Naive thymus-derived CD4-positive, alpha-beta T cell (primary cell): ENCODE data around the gene SLC7A10. TPM values are rescaled to one million over a fixed set of nuclear protein-coding genes. Genes with fewer than 3 reads are reported as not detected.
"Not testable (repeated sequence)": the region's sequence is repeated elsewhere in the genome, so short reads cannot be mapped to it uniquely, and the experiment has no call there.

Source experiments
- ATAC-seq: fragments of 150-1000 bp; cut with Tn5 transposase; 2 replicates; pipeline ENCODE4 v1.10.0; 2021; ENCODE audit warnings: mild to moderate bottlenecking, moderate library complexity
- CTCF ChIA-PET: fragments of 350-600 bp; sonication (Branson Sonifier 250); formaldehyde crosslinking; loops from one replicate; lab custom pipeline; 2021; ENCODE audit warnings: antibody characterized with exemption; lab: Charles Lee
- POLR2A ChIA-PET: fragments of 350-600 bp; sonication (Branson Sonifier 250); formaldehyde crosslinking; loops from one replicate; lab custom pipeline; 2021; ENCODE audit warnings: antibody characterized with exemption, inconsistent platforms; lab: Charles Lee
- DNase-seq, 9 donors: peaks; one replicate each; pipeline versions ENCODE4 v3.0.0 to v3.0.0-alpha.2; 2020 to 2022; ENCODE audit warnings: mixed read lengths in 1 of 9
- H3K27ac ChIP-seq: one replicate; pipeline ENCODE4 v1.7.0; 2013; ENCODE audit warnings: mild to moderate bottlenecking, low read depth, low read length, moderate library complexity
- H3K27me3 ChIP-seq, 2 donors: one replicate each; pipeline ENCODE4 v1.7.0; 2013; ENCODE audit warnings: low read length in 2 of 2, mild to moderate bottlenecking in 2 of 2, moderate library complexity in 2 of 2; ENCODE audit not compliant: control insufficient read depth in 2 of 2, insufficient read depth in 2 of 2
- H3K36me3 ChIP-seq, 3 experiments: 1 replicate in 2 of 3; 2 replicates in 1 of 3; pipeline ENCODE4 v1.7.0; 2013; ENCODE audit warnings: low read length in 3 of 3, mild to moderate bottlenecking in 3 of 3, moderate library complexity in 1 of 3; ENCODE audit not compliant: insufficient read depth in 3 of 3, control insufficient read depth in 2 of 3
- H3K4me1 ChIP-seq, 2 donors: one replicate each; pipeline ENCODE4 v1.7.0; 2013; ENCODE audit warnings: low read length in 2 of 2, mild to moderate bottlenecking in 2 of 2, moderate library complexity in 1 of 2; ENCODE audit not compliant: control insufficient read depth in 2 of 2, insufficient read depth in 2 of 2
- H3K4me3 ChIP-seq: 2 replicates; pipeline ENCODE4 v1.7.0; 2013; ENCODE audit warnings: mild to moderate bottlenecking, low read length
- H3K9me3 ChIP-seq, 3 experiments: 1 replicate in 2 of 3; 2 replicates in 1 of 3; pipeline ENCODE4 v1.7.0; 2013; ENCODE audit warnings: low read length in 3 of 3; ENCODE audit not compliant: control insufficient read depth in 2 of 3
- H3K27ac Mint-ChIP-seq, 9 donors: one replicate each; pipeline ENCODE4 v1.8.0; 2020 to 2022; ENCODE audit warnings: mixed read lengths in 9 of 9, mild to moderate bottlenecking in 8 of 9, moderate library complexity in 5 of 9, inconsistent platforms in 2 of 9
- H3K27me3 Mint-ChIP-seq, 5 donors: one replicate each; pipeline ENCODE4 v1.8.0; 2021 to 2022; ENCODE audit warnings: mixed read lengths in 5 of 5, mild to moderate bottlenecking in 1 of 5
- H3K36me3 Mint-ChIP-seq, 5 donors: one replicate each; pipeline ENCODE4 v1.8.0; 2020 to 2022; ENCODE audit warnings: mixed read lengths in 5 of 5, mild to moderate bottlenecking in 3 of 5, inconsistent platforms in 1 of 5
- H3K4me1 Mint-ChIP-seq, 7 donors: one replicate each; pipeline ENCODE4 v1.8.0; 2020 to 2022; ENCODE audit warnings: mixed read lengths in 7 of 7, mild to moderate bottlenecking in 3 of 7, inconsistent platforms in 1 of 7
- H3K4me3 Mint-ChIP-seq, 10 donors: one replicate each; pipeline ENCODE4 v1.8.0; 2020 to 2022; ENCODE audit warnings: mild to moderate bottlenecking in 10 of 10, mixed read lengths in 10 of 10, moderate library complexity in 6 of 10, inconsistent platforms in 2 of 10
- H3K9me3 Mint-ChIP-seq, 11 donors: one replicate each; pipeline ENCODE4 v1.8.0; 2020 to 2022; ENCODE audit warnings: mixed read lengths in 11 of 11, mild to moderate bottlenecking in 4 of 11, inconsistent platforms in 1 of 11, moderate library complexity in 1 of 11
- intact Hi-C, 2 donors: fragments of 100-400 bp; cut with micrococcal nuclease; formaldehyde crosslinking; loops; one replicate each; pipeline ENCODE4 v1.15.1; 2023
- polyA plus RNA-seq, 2 donors: library from polyadenylated mRNA; unstranded; fragments of 300-500 nt; fragmentation: Illumina TruSeq; gene quantifications; one replicate each; pipeline ENCODE4 v1.2.3, GENCODE V29; 2021
- total RNA-seq, 6 experiments: library from RNA in 5 of 6; stranded (reverse) in 5 of 6; gene quantifications; 1 replicate in 5 of 6; 2 replicates in 1 of 6; pipeline ENCODE4 v1.2.3 and lab custom pipeline; 2021 to 2026

The SLC7A10 gene
- total and polyA plus RNA-seq, 7 experiments from 2014 or later = not detected

DNA sequence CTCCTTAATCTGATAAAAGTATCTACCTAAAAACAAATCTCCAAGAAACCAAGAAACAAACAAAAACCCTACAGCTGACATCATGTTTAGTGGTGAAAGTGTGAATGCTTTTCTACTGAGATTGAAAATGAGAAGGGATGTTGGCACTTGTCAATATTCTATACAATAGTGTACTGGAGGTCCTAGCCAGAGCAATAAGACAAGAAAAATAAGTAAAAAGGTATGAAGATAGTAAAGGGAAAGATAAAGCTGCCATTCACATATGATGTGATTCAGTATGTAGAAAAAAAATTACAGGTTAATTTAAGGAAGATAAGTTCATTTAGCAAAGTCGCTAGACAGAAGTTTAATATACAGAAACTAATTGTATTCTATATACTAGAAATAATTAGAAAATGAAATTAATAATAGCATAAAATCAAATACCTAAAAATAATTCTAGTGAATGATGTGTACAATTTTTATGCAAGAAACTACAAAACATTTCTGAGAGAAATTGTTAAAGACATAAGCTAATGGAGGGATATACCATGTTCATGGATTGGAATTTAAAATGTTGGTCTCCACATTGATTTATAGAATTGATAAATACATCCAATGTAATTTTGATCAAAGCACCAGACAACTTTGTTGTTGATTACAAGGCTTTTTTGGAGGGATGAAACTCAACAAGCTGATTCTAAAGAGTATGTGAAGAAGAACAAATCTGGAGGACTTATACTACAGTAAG is 2.4 kb upstream of the SLC7A10 start:
- H3K27me3 ChIP-seq = peaks cover 7 to 10% of the 10 kb centered on the region in 2 donors

DNA sequence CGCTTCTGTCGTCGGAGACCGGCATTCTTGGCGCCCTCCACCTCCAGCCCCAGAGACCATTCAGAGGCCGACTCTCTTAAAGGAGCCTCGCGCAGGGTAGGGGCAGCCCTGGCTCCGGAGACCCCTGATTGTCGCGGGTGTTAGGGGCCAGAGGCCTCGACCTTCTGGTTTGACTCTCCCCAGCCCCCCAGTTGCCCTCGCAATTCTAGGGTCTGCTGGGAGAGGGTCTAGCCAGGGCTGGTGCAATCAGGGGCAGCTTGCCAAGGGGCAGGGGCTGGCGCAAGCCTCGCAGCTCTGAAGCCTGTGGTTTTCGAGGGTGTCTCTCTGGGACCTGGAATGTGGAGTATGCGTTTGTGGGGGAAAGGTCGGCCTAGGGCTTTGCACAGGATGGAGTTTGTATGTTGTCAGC is 1.6 kb upstream of the SLC7A10 start:
- H3K9me3 Mint-ChIP-seq = peaks cover 9 to 37% (median 19%) of the 10 kb centered on the region in 11 donors
- DNase-seq (no peak), ATAC-seq (no peak)
- POLR2A ChIA-PET = no interaction called here
- H3K27ac Mint-ChIP-seq = no peak overlapping the region
- H3K4me1 Mint-ChIP-seq = peaks cover 0 to 13% (median 8%) of the 10 kb centered on the region in 7 donors
- H3K27ac ChIP-seq = no peak overlapping the region
- peaks cover 3 to 7% of the 10 kb centered on the region in 2 donors for H3K4me1 ChIP-seq
- CTCF ChIA-PET = interaction anchor here (1.0 to 1.4 kb wide), 2 partner anchors 180 to 186 kb away, joined by 3 read pairs; no protein-coding TSS in a partner anchor
- peaks cover 0 to 26% (median 9%) of the 10 kb centered on the region in 5 donors for H3K36me3 Mint-ChIP-seq
- no peak overlapping the region for H3K4me3 ChIP-seq
- peak overlapping the region in 9 of 10 donors; percentile 5 to 79 (median 68) for H3K4me3 Mint-ChIP-seq
- no peaks in the 10 kb centered on the region for H3K36me3 ChIP-seq
- H3K27me3 Mint-ChIP-seq = peaks cover 56 to 69% (median 64%) of the 10 kb centered on the region in 5 donors
- intact Hi-C loops = no loop called here
- H3K9me3 ChIP-seq = peaks cover 0 to 10% (median 0%) of the 10 kb centered on the region in 3 experiments
- H3K27me3 ChIP-seq = peaks cover 7 to 10% of the 10 kb centered on the region in 2 donors

More for the DNA sequence above, 2.4 kb upstream of the SLC7A10 start:
- Histone ChIP-seq H3K36me3 (no peaks in the 10 kb centered on the region), H3K4me3 (no peak overlapping the region), H3K9me3 (peaks cover 0 to 10% (median 0%) of the 10 kb centered on the region in 3 experiments), H3K4me1 (peaks cover 3 to 7% of the 10 kb centered on the region in 2 donors), H3K27ac (no peak overlapping the region)
- intact Hi-C loops = no loop called here
- DNase-seq (no peak), ATAC-seq (no peak)
- ChIA-PET POLR2A (interaction anchor here (0.7 kb wide), 1 partner anchor 146 kb away, joined by 3 read pairs; no protein-coding TSS in a partner anchor), CTCF (interaction anchor here (1.0 to 1.4 kb wide), 2 partner anchors 179 to 186 kb away, joined by 3 read pairs; no protein-coding TSS in a partner anchor)
- Mint-ChIP-seq H3K9me3 (peaks cover 9 to 37% (median 19%) of the 10 kb centered on the region in 11 donors), H3K27me3 (peaks cover 51 to 61% (median 57%) of the 10 kb centered on the region in 5 donors), H3K36me3 (peaks cover 0 to 26% (median 9%) of the 10 kb centered on the region in 5 donors), H3K27ac (no peak overlapping the region), H3K4me3 (peak overlapping the region in 3 of 10 donors; percentile 4 to 59 (median 5)), H3K4me1 (peaks cover 0 to 13% (median 8%) of the 10 kb centered on the region in 7 donors)

DNA sequence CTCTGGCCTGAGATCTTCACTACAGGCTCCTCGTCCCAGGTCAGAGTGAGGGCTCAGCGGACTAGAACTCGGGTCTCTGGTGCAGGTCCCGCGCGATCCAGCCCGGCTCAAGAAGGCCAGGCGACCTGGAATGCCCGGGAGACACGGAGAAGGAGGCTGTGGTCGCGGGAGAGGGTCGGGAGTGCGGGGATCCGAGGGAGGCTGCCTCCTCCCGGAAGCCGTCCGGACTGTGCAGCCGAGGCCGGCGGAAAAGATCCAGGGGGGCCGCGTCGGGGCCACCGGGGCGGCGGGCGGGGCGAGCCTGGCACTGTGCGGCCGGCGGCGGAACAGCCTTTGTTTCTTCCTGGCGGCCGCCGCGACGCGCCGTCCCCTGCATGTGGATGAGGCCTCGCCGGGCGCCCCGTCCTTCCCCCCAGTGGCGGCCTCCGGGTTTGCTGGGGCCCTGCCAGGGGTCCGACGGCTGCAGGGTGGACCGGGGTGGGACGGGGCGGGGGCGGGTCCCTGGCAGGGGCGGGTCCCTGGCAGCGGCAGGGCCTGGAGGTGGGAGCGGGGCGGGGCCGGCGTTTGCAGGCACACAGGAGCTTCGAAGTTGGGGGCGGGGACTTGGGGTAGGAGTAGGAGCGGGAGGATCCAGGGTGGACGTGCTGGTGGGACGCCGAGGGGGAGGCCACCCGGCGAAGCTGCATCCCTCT is 1.0 kb upstream of the SLC7A10 start:
- Mint-ChIP-seq H3K9me3 (peaks cover 9 to 37% (median 19%) of the 10 kb centered on the region in 11 donors), H3K27ac (no peak overlapping the region), H3K27me3 (peaks cover 56 to 70% (median 64%) of the 10 kb centered on the region in 5 donors), H3K4me1 (peaks cover 0 to 13% (median 8%) of the 10 kb centered on the region in 7 donors), H3K4me3 (peak overlapping the region in 9 of 10 donors; percentile 63 to 86 (median 74)), H3K36me3 (peaks cover 0 to 26% (median 9%) of the 10 kb centered on the region in 5 donors)
- Histone ChIP-seq H3K27ac (no peak overlapping the region), H3K4me3 (no peak overlapping the region), H3K36me3 (no peaks in the 10 kb centered on the region), H3K27me3 (peaks cover 7 to 10% of the 10 kb centered on the region in 2 donors), H3K4me1 (peaks cover 3 to 7% of the 10 kb centered on the region in 2 donors), H3K9me3 (peaks cover 0 to 10% (median 0%) of the 10 kb centered on the region in 3 experiments)
- ChIA-PET CTCF (interaction anchor here (1.4 kb wide), 1 partner anchor 181 kb away, joined by 3 read pairs; no protein-coding TSS in a partner anchor), POLR2A (no interaction called here)
- intact Hi-C loops = no loop called here
- DNase-seq = no peak
- peak; percentile 63 for ATAC-seq

DNA sequence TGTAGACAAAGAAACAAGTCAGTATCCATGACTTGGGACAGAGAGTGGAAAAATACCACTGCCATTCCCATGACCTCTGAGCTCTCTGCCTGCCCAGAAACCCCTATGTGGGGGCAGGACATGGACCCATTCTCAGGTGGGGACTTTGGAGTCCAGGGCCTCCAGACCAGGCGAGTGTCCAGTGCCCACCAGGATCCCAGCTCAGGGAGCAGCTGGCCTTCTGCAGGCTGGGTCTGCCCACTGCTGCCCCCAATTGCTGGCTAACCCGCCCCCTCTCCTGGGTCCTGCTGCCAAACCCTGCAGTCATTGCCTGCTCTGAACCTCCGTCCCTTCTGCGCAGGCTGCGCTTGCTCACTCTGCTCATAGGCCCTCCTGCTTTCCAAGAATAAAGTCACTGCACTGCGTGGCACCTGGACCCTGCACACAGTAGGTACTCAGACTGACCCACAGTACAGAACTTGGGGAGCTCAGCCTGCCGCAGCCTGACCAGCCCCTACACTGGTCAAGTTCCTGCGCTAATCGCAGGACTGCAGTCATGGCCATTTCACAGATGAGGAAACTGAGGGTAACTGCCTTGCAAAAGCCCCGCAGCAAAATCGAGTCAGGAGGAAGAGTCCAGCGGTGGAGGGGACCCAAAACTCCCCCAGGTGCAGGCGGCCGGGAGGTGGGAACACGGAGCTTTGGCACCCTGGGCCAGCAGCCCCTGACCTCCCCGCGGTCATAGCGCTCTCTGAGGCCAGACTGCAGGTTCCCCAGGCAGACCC is 774 bp downstream of the SLC7A10 start:
- Mint-ChIP-seq H3K9me3 (peaks cover 9 to 28% (median 16%) of the 10 kb centered on the region in 11 donors), H3K4me1 (peaks cover 0 to 13% (median 8%) of the 10 kb centered on the region in 7 donors), H3K27ac (no peak overlapping the region), H3K36me3 (peaks cover 0 to 24% (median 9%) of the 10 kb centered on the region in 5 donors), H3K27me3 (peaks cover 50 to 75% (median 60%) of the 10 kb centered on the region in 5 donors), H3K4me3 (peak overlapping the region in 8 of 10 donors; percentile 10 to 73 (median 56))
- Histone ChIP-seq H3K27me3 (peaks cover 7 to 10% of the 10 kb centered on the region in 2 donors), H3K4me3 (no peak overlapping the region), H3K9me3 (peaks cover 0 to 10% (median 0%) of the 10 kb centered on the region in 3 experiments), H3K4me1 (peaks cover 3 to 7% of the 10 kb centered on the region in 2 donors), H3K36me3 (no peaks in the 10 kb centered on the region), H3K27ac (no peak overlapping the region)
- ChIA-PET CTCF (no interaction called here), POLR2A (no interaction called here)
- intact Hi-C loops = no loop called here
- ATAC-seq = no peak
- no peak for DNase-seq

DNA sequence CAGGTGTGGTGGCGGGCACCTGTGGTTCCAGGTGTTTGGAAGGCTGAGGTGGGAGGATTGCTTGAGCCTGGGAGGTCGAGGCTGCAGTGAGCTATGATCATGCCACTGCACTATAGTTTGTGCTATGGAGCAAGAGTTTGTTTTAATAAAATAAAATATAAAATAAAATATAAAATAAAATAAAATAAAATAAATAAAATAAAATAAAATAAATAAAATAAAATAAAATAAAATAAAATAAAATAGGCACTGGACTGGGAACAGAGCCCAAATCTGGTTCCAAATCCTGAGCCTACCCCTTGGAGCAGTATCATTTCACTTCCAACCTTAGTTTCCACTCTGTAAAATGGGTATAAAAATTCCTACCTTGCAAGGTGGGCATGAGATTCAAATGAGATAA is 3.4 kb downstream of the SLC7A10 start:
- H3K9me3 Mint-ChIP-seq, CTCF ChIA-PET, H3K4me3 Mint-ChIP-seq, H3K27me3 ChIP-seq, ATAC-seq, H3K27ac ChIP-seq, H3K27ac Mint-ChIP-seq, POLR2A ChIA-PET, H3K9me3 ChIP-seq, H3K36me3 ChIP-seq, DNase-seq, H3K4me1 ChIP-seq, H3K4me3 ChIP-seq, H3K36me3 Mint-ChIP-seq, intact Hi-C loops: not testable (repeated sequence)
- Mint-ChIP-seq H3K27me3 (peaks cover 33 to 54% (median 42%) of the 10 kb centered on the region in 5 donors), H3K4me1 (peaks cover 0 to 13% (median 8%) of the 10 kb centered on the region in 7 donors)

DNA sequence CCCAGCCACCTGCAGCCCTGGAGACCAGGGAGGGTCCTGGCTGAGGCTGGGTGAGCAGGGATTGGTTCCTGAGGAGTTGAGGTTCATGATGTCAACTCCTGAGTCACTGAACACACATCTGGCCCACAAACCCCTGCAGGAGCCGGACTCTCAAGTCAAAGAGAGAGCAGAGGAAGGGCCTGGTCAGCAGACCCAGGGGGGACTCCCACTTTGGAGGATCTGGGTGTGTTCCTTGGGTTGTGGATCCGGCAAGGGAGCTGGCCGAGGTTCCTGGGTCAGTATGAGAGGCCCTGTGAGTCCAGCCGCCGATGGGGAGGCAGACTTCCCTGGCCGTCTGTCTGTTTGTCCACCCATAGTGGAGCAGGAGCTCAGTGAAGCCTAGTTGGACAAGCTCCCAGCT is 4.0 kb downstream of the SLC7A10 start:
- DNase-seq = no peak
- intact Hi-C loops = no loop called here
- ChIA-PET POLR2A (no interaction called here), CTCF (no interaction called here)
- peaks cover 0 to 13% (median 8%) of the 10 kb centered on the region in 7 donors for H3K4me1 Mint-ChIP-seq
- no peak overlapping the region for H3K4me3 Mint-ChIP-seq
- Histone ChIP-seq H3K4me1 (peaks cover 3 to 7% of the 10 kb centered on the region in 2 donors), H3K36me3 (no peaks in the 10 kb centered on the region), H3K4me3 (no peak overlapping the region), H3K9me3 (no peaks in the 10 kb centered on the region), H3K27ac (no peak overlapping the region), H3K27me3 (peaks cover 0 to 5% of the 10 kb centered on the region in 2 donors)
- H3K36me3 Mint-ChIP-seq = peaks cover 0 to 5% (median 0%) of the 10 kb centered on the region in 5 donors
- no peak for ATAC-seq
- peaks cover 30 to 50% (median 39%) of the 10 kb centered on the region in 5 donors for H3K27me3 Mint-ChIP-seq
- peaks cover 0 to 3% (median 0%) of the 10 kb centered on the region in 11 donors for H3K9me3 Mint-ChIP-seq
- no peak overlapping the region for H3K27ac Mint-ChIP-seq
